ENCODE results near the gene CHST3. TPM values are rescaled to one million over a fixed set of nuclear protein-coding genes. Genes with fewer than 3 reads are reported as not detected.

CHST3 gene
- polyA plus RNA-seq, 2 of the 4 experiments (the other 2 are of a cell fraction), result 12.8 to 23.1 TPM

DNA sequence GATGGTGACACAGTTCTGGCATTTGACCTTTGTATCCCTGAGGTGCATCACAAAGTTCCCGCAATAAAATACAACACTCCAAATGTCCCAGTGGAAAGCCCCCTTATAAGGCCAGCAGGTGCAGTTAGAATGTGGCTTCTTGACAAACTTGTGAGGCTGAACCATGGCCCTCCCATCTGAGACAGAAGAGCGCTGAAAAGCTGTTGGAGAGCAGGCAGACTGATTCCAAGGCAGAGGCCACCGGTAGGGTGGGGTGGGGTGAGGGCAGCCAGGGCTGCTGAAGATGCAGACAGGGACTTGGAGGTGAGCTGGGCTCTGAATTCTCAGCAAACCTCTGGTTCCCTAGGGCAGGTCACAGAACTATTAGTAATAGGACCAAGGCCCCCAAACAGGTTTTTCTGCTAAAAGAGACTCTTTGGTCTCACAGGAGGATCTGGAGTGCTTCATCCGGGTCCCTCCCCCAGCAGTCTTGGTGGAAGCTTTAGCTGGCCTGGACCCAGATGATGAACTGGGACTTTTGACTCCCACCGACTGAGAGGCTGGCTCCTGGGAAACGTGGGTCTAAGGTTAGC is 15.6 kb upstream of the CHST3 start (continued):
- TF ChIP-seq BCL3 (IDR thresholded peaks at IDR 0.05) (no peak), FOSL2 (IDR thresholded peaks at IDR 0.05) (no peak), FOSL2 (CRISPR knock-in tag; IDR thresholded peaks at IDR 0.05) (no peak), KDM1A (IDR thresholded peaks at IDR 0.05; ENCODE audit: low read depth) (no peak)

GRCh38 chr10:71950683-71951082 is 13.5 kb upstream of the CHST3 start:
- TF ChIP-seq NPAS2 (CRISPR knock-in tag; IDR thresholded peaks at IDR 0.05; ENCODE audit: borderline replicate concordance), result no peak
- no peak for TF ChIP-seq GATA3 (IDR thresholded peaks at IDR 0.05; ENCODE audit: borderline replicate concordance)
- TF ChIP-seq FOSB (CRISPR knock-in tag; IDR thresholded peaks at IDR 0.05), result no peak
- TF ChIP-seq KDM1A (IDR thresholded peaks at IDR 0.05; ENCODE audit: low read depth), result no peak
- TF ChIP-seq CHD4 (IDR thresholded peaks at IDR 0.05; ENCODE audit: borderline replicate concordance), result no peak
- TF ChIP-seq USF2 (IDR thresholded peaks at IDR 0.05), result no peak
- TF ChIP-seq RNF2 (IDR thresholded peaks at IDR 0.05; ENCODE audit: borderline replicate concordance, low read depth), result no peak
- no peak for TF ChIP-seq RAD21 (conservative IDR thresholded peaks at IDR 0.05 in 1 of 2, IDR thresholded peaks at IDR 0.05 in 1 of 2)
- no peak for TF ChIP-seq ZSCAN20 (CRISPR knock-in tag; IDR thresholded peaks at IDR 0.05)
- no peak for TF ChIP-seq FOSL2 (IDR thresholded peaks at IDR 0.05)
- no peak for TF ChIP-seq FOSL2 (CRISPR knock-in tag; IDR thresholded peaks at IDR 0.05)
- no peak for TF ChIP-seq BHLHE40 (IDR thresholded peaks at IDR 0.05; ENCODE audit: low read depth, low read length)
- TF ChIP-seq MAZ (IDR thresholded peaks at IDR 0.05; ENCODE audit: borderline replicate concordance, low read depth, low read length), result no peak
- TF ChIP-seq RARB (CRISPR knock-in tag; IDR thresholded peaks at IDR 0.05), result no peak
- TF ChIP-seq EP300 (IDR thresholded peaks at IDR 0.05), result no peak
- no peak for TF ChIP-seq JUN (IDR thresholded peaks at IDR 0.05)
- no peak for TF ChIP-seq HDAC2 (IDR thresholded peaks at IDR 0.05)
- TF ChIP-seq, protein P1, sequence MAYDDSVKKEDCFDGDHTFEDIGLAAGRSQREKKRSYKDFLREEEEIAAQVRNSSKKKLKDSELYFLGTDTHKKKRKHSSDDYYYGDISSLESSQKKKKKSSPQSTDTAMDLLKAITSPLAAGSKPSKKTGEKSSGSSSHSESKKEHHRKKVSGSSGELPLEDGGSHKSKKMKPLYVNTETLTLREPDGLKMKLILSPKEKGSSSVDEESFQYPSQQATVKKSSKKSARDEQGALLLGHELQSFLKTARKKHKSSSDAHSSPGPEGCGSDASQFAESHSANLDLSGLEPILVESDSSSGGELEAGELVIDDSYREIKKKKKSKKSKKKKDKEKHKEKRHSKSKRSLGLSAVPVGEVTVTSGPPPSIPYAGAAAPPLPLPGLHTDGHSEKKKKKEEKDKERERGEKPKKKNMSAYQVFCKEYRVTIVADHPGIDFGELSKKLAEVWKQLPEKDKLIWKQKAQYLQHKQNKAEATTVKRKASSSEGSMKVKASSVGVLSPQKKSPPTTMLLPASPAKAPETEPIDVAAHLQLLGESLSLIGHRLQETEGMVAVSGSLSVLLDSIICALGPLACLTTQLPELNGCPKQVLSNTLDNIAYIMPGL (CRISPR knock-in tag; IDR thresholded peaks at IDR 0.05; ENCODE audit: borderline replicate concordance), result no peak
- no peak overlapping the region for H3K27ac ChIP-seq
- ChIA-PET CTCF (interaction anchor here (0.7 to 11.5 kb wide), 2 partner anchors 54 to 93 kb away, joined by 5 to 207 read pairs; no protein-coding TSS in a partner anchor), POLR2A (no interaction called here)
- FAIRE-seq (no peak), DNase-seq (ENCODE audit: low read depth in 1 of 2, low spot score in 1 of 2) (no peak), ATAC-seq (no peak)
- WGBS (ENCODE audit: missing lambda C conversion rate), result 62% methylated on average over 6 of the region's 6 CpGs
- H3K4me1 ChIP-seq, result peaks cover 13% of the 10 kb centered on the region
- H3K9me3 ChIP-seq, result no peaks in the 10 kb centered on the region
- H3K4me3 ChIP-seq, result no peak overlapping the region
- H3K4me2 ChIP-seq, result no peak overlapping the region

- Histone ChIP-seq H3K9me3 (no peaks in the 10 kb centered on the region), H3K27ac (peak overlapping the region in 1 of 2 experiments; percentile 12; a peak in 1 of 6 replicates), H3K4me2 (peak overlapping the region; percentile 38), H3K4me1 (peaks cover 29% of the 10 kb centered on the region), H3K4me3 (no peak overlapping the region)
- DNase-seq (ENCODE audit: low read depth in 1 of 2, low spot score in 1 of 2) (no peak), ATAC-seq (no peak), FAIRE-seq (no peak)
- ChIA-PET POLR2A (no interaction called here), CTCF (interaction anchor here (1.0 to 11.5 kb wide), 7 partner anchors 15 to 385 kb away, joined by 4 to 207 read pairs (median 6); partner anchors contain the start of gene CHST3)
- WGBS (ENCODE audit: missing lambda C conversion rate), result 46% methylated on average over 3 of the region's 3 CpGs
- TF ChIP-seq HES2 (IDR thresholded peaks at IDR 0.05) (no peak), NFE2L2 (conservative IDR thresholded peaks at IDR 0.05; ENCODE audit: low read length) (no peak), HDAC2 (IDR thresholded peaks at IDR 0.05) (no peak), FOXS1 (CRISPR knock-in tag; IDR thresholded peaks at IDR 0.05) (no peak), JUNB (IDR thresholded peaks at IDR 0.05) (no peak), MYC (IDR thresholded peaks at IDR 0.05; ENCODE audit: borderline replicate concordance, low read length) (no peak), EHMT2 (IDR thresholded peaks at IDR 0.05; ENCODE audit: low read depth) (no peak), ZFP36 (IDR thresholded peaks at IDR 0.05; ENCODE audit: borderline replicate concordance, partially characterized antibody) (no peak), BHLHE40 (IDR thresholded peaks at IDR 0.05; ENCODE audit: low read depth, low read length) (no peak), CEBPB (IDR thresholded peaks at IDR 0.05) (no peak), POLR2A (IDR thresholded peaks at IDR 0.05; ENCODE audit: low read length) (no peak), SREBF2 (IDR thresholded peaks at IDR 0.05) (no peak), EP300 (IDR thresholded peaks at IDR 0.05) (no peak)
These were observed 11.4 kb upstream of the CHST3 start for GRCh38 chr10:71952745-71953144.

Measured in A549 (cell line).